Heart left ventricle (tissue), 13 donors: ENCODE results near the gene SCG3.

Experiments used
- CTCF ChIP-seq, 12 donors: fragments of 200-600 bp; sonication (generic) in 4 of 12; IDR thresholded peaks; one replicate each; pipeline versions ENCODE4 v1.5.0 to v1.8.0; 2018 to 2022; ENCODE audit warnings: antibody characterized with exemption in 12 of 12, mild to moderate bottlenecking in 5 of 12
- POLR2A ChIP-seq, 2 donors: fragments of 450-650 bp; IDR thresholded peaks; one replicate each; pipeline ENCODE4 v1.6.1; 2017; ENCODE audit warnings: antibody characterized with exemption in 2 of 2, mild to moderate bottlenecking in 2 of 2, moderate library complexity in 2 of 2
- donor health status: ischemic (EF 13 %, LVEDD 7.1; RV severe dilation, severe dysfunction).
- donor health status: DM: no; HTN: yes; CAD: no.
- donor health status: DM: no; HTN: no; CAD: no.
- donor health status: ischemic (EF 25% LVEDD 6.9; RV normal size, moderate dysfunction).
- donor health status: ischemic (EF 25% LVEDD 5.7; RV mildly dilated, moderate dysfunction).
- donor health status: ischemic (EF 35%, LVEDD 5.7; RV mildly dilated, moderate dysfunction).
- donor health status: nonischemic (EF 11% LVEDD 7.7; RV severe dilation, severe dysfunction).
- donor health status: DM: yes; HTN: yes; CAD: no.
- donor health status: PGD.
- donor health status: ischemic (EF 29% LVEDD 5.4; RV normal size, mild dysfunction).
- donor health status: nonischemic (EF 23%, LVEDD 6.1; RV moderate dilation, normal function).

DNA sequence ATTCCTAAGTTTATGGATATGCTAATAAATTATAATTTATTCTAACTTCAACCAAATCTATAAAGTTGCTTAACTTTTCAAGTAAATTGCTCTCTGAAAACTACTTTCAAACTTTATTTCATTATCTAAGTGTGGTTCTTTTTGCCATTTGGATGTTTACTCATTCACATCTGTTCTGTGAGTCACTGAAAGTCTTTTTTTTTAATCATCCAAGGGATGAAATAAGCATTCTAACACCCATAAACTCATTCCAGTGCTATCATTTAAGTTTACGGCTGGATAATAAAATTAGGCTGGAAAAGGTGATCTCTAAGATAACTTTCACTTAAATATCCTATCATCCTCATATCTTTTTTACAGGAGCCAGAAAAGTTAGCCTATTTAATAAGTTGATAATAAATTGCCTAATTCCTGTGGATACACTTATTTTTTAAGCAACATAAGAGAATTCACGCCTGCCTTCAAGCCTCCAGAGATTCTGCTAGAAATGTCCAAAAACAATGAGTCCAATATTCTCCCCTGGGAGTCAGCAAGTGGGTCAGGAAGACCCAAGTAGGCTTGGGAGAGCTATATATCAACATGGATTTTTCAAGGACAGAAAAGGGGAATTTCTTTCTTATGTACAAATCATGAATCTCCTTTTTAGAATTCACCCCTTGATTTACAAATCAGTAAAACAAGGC lies 25.8 kb downstream of the SCG3 start:
- TF ChIP-seq CTCF (IDR thresholded peaks at IDR 0.05) (no peak), POLR2A (IDR thresholded peaks at IDR 0.05) (no peak)
